Stomach (tissue), 4 donors: ENCODE data around the gene ETFBKMT.

Experiments used
- CTCF ChIP-seq, 7 experiments: fragments of 450-650 bp in 4 of 7; fragments of 200-600 bp in 3 of 7; sonication (generic) in 3 of 7; IDR thresholded peaks; one replicate each; pipeline ENCODE4 v1.5.1; 2016 to 2019; ENCODE audit warnings: antibody characterized with exemption in 7 of 7, control low read depth in 2 of 7, mild to moderate bottlenecking in 1 of 7
- EP300 ChIP-seq: sonication (generic); formaldehyde crosslinking; IDR thresholded peaks from one replicate; pipeline ENCODE4 v1.6.1; 2017; ENCODE audit warnings: antibody characterized with exemption
- POLR2A ChIP-seq, 4 donors: fragments of 450-650 bp; IDR thresholded peaks; one replicate each; pipeline ENCODE4 v1.6.1; 2016; ENCODE audit warnings: antibody characterized with exemption in 4 of 4, control low read depth in 2 of 4, mild to moderate bottlenecking in 1 of 4, moderate library complexity in 1 of 4

- TF ChIP-seq CTCF (IDR thresholded peaks at IDR 0.05) (no peak), POLR2A (IDR thresholded peaks at IDR 0.05) (no peak), EP300 (no peak)
These were observed 55.2 kb downstream of the ETFBKMT start for GRCh38 chr12:31714406-31715271.
